HCT116 (cell line): Measurements from ENCODE around the gene CORO2B. TPM values are rescaled to one million over a fixed set of nuclear protein-coding genes. Genes with fewer than 3 reads are reported as not detected.
A peak's percentile ranks its signal among the peaks of the same experiment; 100 is the strongest.

Experiments
- ATAC-seq: fragments of 200-7000 bp; cut with Tn5 transposase; 2 replicates; pipeline ENCODE4 v1.9.1; 2020; ENCODE audit warnings: mild to moderate bottlenecking, moderate library complexity
- BruUV-seq: library from RNA; stranded (reverse); fragments of 400-500 nt; replicated peaks from 2 replicates; lab custom pipeline; 2021; lab: Mats Ljungman, UMichigan
- CTCF ChIA-PET: fragments of 300-600 bp; sonication (Branson Sonifier 250); formaldehyde crosslinking; loops from one replicate; lab custom pipeline; 2021; ENCODE audit warnings: antibody characterized with exemption; lab: Charles Lee
- POLR2A ChIA-PET: fragments of 300-600, 350-600 bp; sonication (Branson Sonifier 250); formaldehyde crosslinking; loops from one replicate; lab custom pipeline; 2021; ENCODE audit warnings: antibody characterized with exemption; lab: Charles Lee
- RAD21 ChIA-PET, 2 experiments: fragments of 300-600 bp; sonication (Branson Sonifier 250); formaldehyde crosslinking; loops; one replicate each; lab custom pipeline; 2023; ENCODE audit warnings: low total read pairs in 2 of 2; ENCODE audit not compliant: uncharacterized antibody in 2 of 2, unreplicated experiment in 2 of 2, low non-redundant PET in 1 of 2; lab: Charles Lee
- DNase-seq: peaks from one replicate; pipeline ENCODE4 v3.0.0-alpha.2; 2010; ENCODE audit warnings: low read depth, low spot score
- H2AFZ ChIP-seq: fragments of 200-600 bp; shearing (Covaris generic), sonication (generic); 2 replicates; pipeline ENCODE4 v1.6.1; 2017; ENCODE audit warnings: low read depth, mixed run types, mixed read lengths, antibody characterized with exemption, low read length; ENCODE audit not compliant: poor library complexity, severe bottlenecking
- H3K27ac ChIP-seq: 2 replicates; pipeline ENCODE4 v1.5.1; 2012; ENCODE audit warnings: low read depth, low read length
- H3K27me3 ChIP-seq: fragments of 200-600 bp; sonication (generic); 2 replicates; pipeline ENCODE4 v1.6.1; 2016; ENCODE audit warnings: mixed run types, low read length, mixed read lengths; ENCODE audit not compliant: insufficient read depth
- H3K36me3 ChIP-seq, 2 experiments: fragments of 200-500 bp in 1 of 2; fragments of 200-600 bp in 1 of 2; sonication (Bioruptor generic) in 1 of 2; sonication (generic) in 1 of 2; 2 replicates each; pipeline versions ENCODE4 v1.5.1 to v1.6.1; 2014 to 2016; ENCODE audit warnings: low read length in 2 of 2, inconsistent platforms in 1 of 2, mixed read lengths in 1 of 2, mixed run types in 1 of 2; ENCODE audit not compliant: insufficient read depth in 2 of 2, control insufficient read depth in 1 of 2
- H3K4me1 ChIP-seq, 2 experiments: fragments of 200-600 bp in 1 of 2; sonication (generic) in 1 of 2; 2 replicates each; pipeline versions ENCODE4 v1.5.1 to v1.6.1; 2012 to 2017; ENCODE audit warnings: low read length in 2 of 2, inconsistent platforms in 1 of 2, mild to moderate bottlenecking in 1 of 2, mixed read lengths in 1 of 2, mixed run types in 1 of 2, moderate library complexity in 1 of 2; ENCODE audit not compliant: insufficient read depth in 2 of 2, control insufficient read depth in 1 of 2
- H3K4me2 ChIP-seq: fragments of 200-600 bp; sonication (generic); 2 replicates; pipeline ENCODE4 v1.6.1; 2017; ENCODE audit warnings: mixed run types, low read length, mixed read lengths
- H3K4me3 ChIP-seq, 2 experiments: fragments of 200-600 bp in 1 of 2; sonication (generic) in 1 of 2; replicated peaks in 1 of 2; 2 replicates each; pipeline ENCODE4 v1.5.1; 2011 to 2016; ENCODE audit warnings: low read length in 2 of 2, control low read depth in 1 of 2, low read depth in 1 of 2, mild to moderate bottlenecking in 1 of 2, mixed read lengths in 1 of 2, mixed run types in 1 of 2
- H3K79me2 ChIP-seq: fragments of 200-600 bp; sonication (generic); 2 replicates; pipeline ENCODE4 v1.6.1; 2017; ENCODE audit warnings: mild to moderate bottlenecking, mixed run types, low read length, moderate library complexity, mixed read lengths; ENCODE audit not compliant: insufficient read depth
- H3K9ac ChIP-seq: fragments of 200-600 bp; sonication (generic); 2 replicates; pipeline ENCODE4 v1.6.1; 2016; ENCODE audit warnings: low read length, mixed read lengths
- H3K9me2 ChIP-seq: fragments of 200-600 bp; sonication (generic), shearing (Covaris generic); 2 replicates; pipeline ENCODE4 v1.6.1; 2017; ENCODE audit warnings: mixed run types, mild to moderate bottlenecking, moderate library complexity; ENCODE audit not compliant: insufficient read depth
- H3K9me3 ChIP-seq, 2 experiments: fragments of 200-500 bp in 1 of 2; fragments of 200-600 bp in 1 of 2; sonication (Bioruptor generic) in 1 of 2; sonication (generic) in 1 of 2; 2 replicates each; pipeline ENCODE4 v1.6.1; 2014 to 2017; ENCODE audit warnings: low read length in 2 of 2, mixed read lengths in 2 of 2, inconsistent platforms in 1 of 2, low read depth in 1 of 2, mild to moderate bottlenecking in 1 of 2, mixed run types in 1 of 2, moderate library complexity in 1 of 2; ENCODE audit not compliant: control insufficient read depth in 1 of 2, insufficient read depth in 1 of 2
- H4K20me1 ChIP-seq: fragments of 200-600 bp; sonication (generic), shearing (Covaris generic); 2 replicates; pipeline ENCODE4 v1.6.1; 2017; ENCODE audit warnings: mixed run types, mild to moderate bottlenecking, moderate library complexity; ENCODE audit not compliant: insufficient read depth
- CBX3 ChIP-seq: IDR thresholded peaks from 2 replicates; pipeline ENCODE4 v1.6.1; 2012; ENCODE audit warnings: low read depth
- EGR1 ChIP-seq: IDR thresholded peaks from 2 replicates; pipeline ENCODE4 v1.6.1; 2012; ENCODE audit warnings: low read depth
- ELF1 ChIP-seq: IDR thresholded peaks from 2 replicates; pipeline ENCODE4 v1.6.1; 2012; ENCODE audit warnings: low read depth, borderline replicate concordance
- EZH2 ChIP-seq: fragments of 200-600 bp; sonication (generic); IDR thresholded peaks from 2 replicates; pipeline ENCODE4 v1.6.1; 2017; ENCODE audit warnings: antibody characterized with exemption, mixed run types
- FOSL1 ChIP-seq: IDR thresholded peaks from 2 replicates; pipeline ENCODE4 v1.6.1; 2012; ENCODE audit warnings: low read depth
- JUND ChIP-seq: IDR thresholded peaks from 2 replicates; pipeline ENCODE4 v1.6.1; 2012
- POLR2A ChIP-seq: IDR thresholded peaks from 2 replicates; pipeline ENCODE4 v1.7.0; 2011; ENCODE audit warnings: borderline replicate concordance; ENCODE audit not compliant: insufficient read depth, insufficient read length; ENCODE audit errors: extremely low read depth
- POLR2AphosphoS5 ChIP-seq: IDR thresholded peaks from 2 replicates; pipeline ENCODE4 v1.6.1; 2011; ENCODE audit warnings: mild to moderate bottlenecking, low read depth, low read length, moderate library complexity
- RAD21 ChIP-seq: IDR thresholded peaks from 2 replicates; pipeline ENCODE4 v1.6.1; 2012; ENCODE audit warnings: low read depth, mild to moderate bottlenecking
- REST ChIP-seq: IDR thresholded peaks from 2 replicates; pipeline ENCODE4 v1.6.1; 2012; ENCODE audit warnings: low read depth
- SP1 ChIP-seq: IDR thresholded peaks from 2 replicates; pipeline ENCODE4 v1.6.1; 2012; ENCODE audit warnings: low read depth
- SRF ChIP-seq: IDR thresholded peaks from 2 replicates; pipeline ENCODE4 v1.6.1; 2012; ENCODE audit warnings: low read depth
- TCF7L2 ChIP-seq: IDR thresholded peaks from 2 replicates; pipeline ENCODE4 v1.7.0; 2011; ENCODE audit warnings: borderline replicate concordance, inconsistent platforms; ENCODE audit not compliant: insufficient read depth, insufficient read length; ENCODE audit errors: extremely low read depth
- YY1 ChIP-seq: IDR thresholded peaks from 2 replicates; pipeline ENCODE4 v1.6.1; 2011; ENCODE audit warnings: low read length, low read depth, moderate library complexity, mild to moderate bottlenecking; ENCODE audit not compliant: insufficient replicate concordance; ENCODE audit errors: extremely low read depth
- ZBTB33 ChIP-seq: IDR thresholded peaks from 2 replicates; pipeline ENCODE4 v1.6.1; 2011; ENCODE audit warnings: mild to moderate bottlenecking, low read length, moderate library complexity; ENCODE audit not compliant: insufficient replicate concordance; ENCODE audit errors: extremely low read depth
- ZFX ChIP-seq: fragments of 450-650 bp; IDR thresholded peaks from 2 replicates; pipeline ENCODE4 v1.6.1; 2017
- ZNF274 ChIP-seq: fragments of 200-500 bp; sonication (Bioruptor generic); IDR thresholded peaks from 2 replicates; pipeline ENCODE4 v1.6.1; 2014; ENCODE audit warnings: mild to moderate bottlenecking, low read depth, low read length, inconsistent platforms
- intact Hi-C: fragments of 100-400 bp; cut with micrococcal nuclease; formaldehyde crosslinking; loops from 2 replicates; pipeline ENCODE4 v1.10.0; 2022
- total RNA-seq: library from RNA; stranded (reverse); gene quantifications from one replicate; pipeline ENCODE4 v1.2.1, GENCODE V29; 2021; ENCODE audit not compliant: unreplicated experiment
- TF ChIP-seq, protein P1 (sequence below): IDR thresholded peaks from 2 replicates; pipeline ENCODE4 v1.6.1; 2012
- TF ChIP-seq, protein P2 (sequence below), 3 experiments: fragments of 200-600 bp in 1 of 3; sonication (generic) in 1 of 3; IDR thresholded peaks in 2 of 3; conservative IDR thresholded peaks in 1 of 3; 2 replicates each; pipeline ENCODE4 v1.5.1; 2012 to 2017; ENCODE audit warnings: low read depth in 2 of 3, low read length in 2 of 3, antibody characterized with exemption in 1 of 3, borderline replicate concordance in 1 of 3, control low read depth in 1 of 3, mild to moderate bottlenecking in 1 of 3, mixed read lengths in 1 of 3, mixed run types in 1 of 3, moderate library complexity in 1 of 3; ENCODE audit not compliant: insufficient read depth in 1 of 3

The CORO2B gene
- total RNA-seq, 1 experiment from 2014 or later: 2.8 TPM

DNA sequence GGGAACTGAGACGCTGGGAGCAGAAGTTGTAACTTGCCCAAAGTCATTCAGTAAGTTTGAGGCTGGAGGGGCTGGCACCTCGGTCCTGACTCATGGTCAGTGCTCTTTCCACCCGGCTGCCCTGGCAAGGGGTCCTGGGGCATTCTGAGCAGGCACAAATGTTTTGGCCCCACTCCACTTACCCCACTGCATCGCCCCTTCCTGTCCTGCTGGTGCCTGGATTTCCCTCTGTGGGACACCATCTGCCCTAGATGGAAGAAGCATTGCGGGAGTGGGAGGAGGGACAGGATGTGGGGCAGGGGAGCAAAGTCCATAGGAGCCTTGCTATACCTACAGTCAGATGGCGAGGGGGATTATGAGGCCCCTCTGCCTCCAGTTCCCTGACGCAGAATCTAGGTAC, 4.5 kb downstream of the CORO2B start:
- DNase-seq: no peak

More for the DNA sequence above, 4.5 kb downstream of the CORO2B start:
- no peak for ATAC-seq
- peak overlapping the region; percentile 6; the same call in 1 of the 2 replicates for H3K4me2 ChIP-seq
- H3K4me3 ChIP-seq: no peak overlapping the region
- ChIA-PET POLR2A (no interaction called here), RAD21 (no interaction called here), CTCF (no interaction called here)
- TF ChIP-seq FOSL1 (no peak), CBX3 (no peak), ZFX (no peak), SRF (no peak), EZH2 (no peak), ELF1 (no peak), POLR2AphosphoS5 (no peak), REST (no peak), YY1 (no peak), SP1 (no peak), RAD21 (no peak), POLR2A (no peak), EGR1 (no peak), TCF7L2 (no peak), ZNF274 (no peak), JUND (no peak), ZBTB33 (no peak)
- TF ChIP-seq, protein P1, sequence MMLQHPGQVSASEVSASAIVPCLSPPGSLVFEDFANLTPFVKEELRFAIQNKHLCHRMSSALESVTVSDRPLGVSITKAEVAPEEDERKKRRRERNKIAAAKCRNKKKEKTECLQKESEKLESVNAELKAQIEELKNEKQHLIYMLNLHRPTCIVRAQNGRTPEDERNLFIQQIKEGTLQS: no peak
- TF ChIP-seq, protein P2, sequence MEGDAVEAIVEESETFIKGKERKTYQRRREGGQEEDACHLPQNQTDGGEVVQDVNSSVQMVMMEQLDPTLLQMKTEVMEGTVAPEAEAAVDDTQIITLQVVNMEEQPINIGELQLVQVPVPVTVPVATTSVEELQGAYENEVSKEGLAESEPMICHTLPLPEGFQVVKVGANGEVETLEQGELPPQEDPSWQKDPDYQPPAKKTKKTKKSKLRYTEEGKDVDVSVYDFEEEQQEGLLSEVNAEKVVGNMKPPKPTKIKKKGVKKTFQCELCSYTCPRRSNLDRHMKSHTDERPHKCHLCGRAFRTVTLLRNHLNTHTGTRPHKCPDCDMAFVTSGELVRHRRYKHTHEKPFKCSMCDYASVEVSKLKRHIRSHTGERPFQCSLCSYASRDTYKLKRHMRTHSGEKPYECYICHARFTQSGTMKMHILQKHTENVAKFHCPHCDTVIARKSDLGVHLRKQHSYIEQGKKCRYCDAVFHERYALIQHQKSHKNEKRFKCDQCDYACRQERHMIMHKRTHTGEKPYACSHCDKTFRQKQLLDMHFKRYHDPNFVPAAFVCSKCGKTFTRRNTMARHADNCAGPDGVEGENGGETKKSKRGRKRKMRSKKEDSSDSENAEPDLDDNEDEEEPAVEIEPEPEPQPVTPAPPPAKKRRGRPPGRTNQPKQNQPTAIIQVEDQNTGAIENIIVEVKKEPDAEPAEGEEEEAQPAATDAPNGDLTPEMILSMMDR (IDR thresholded peaks at IDR 0.05 in 2 of 3, conservative IDR thresholded peaks at IDR 0.05 in 1 of 3; ENCODE audit: borderline replicate concordance in 1 of 3, insufficient read depth in 1 of 3, low read depth in 2 of 3, low read length in 2 of 3): no peak
- no peak overlapping the region for H3K27ac ChIP-seq
- no peaks in the 10 kb centered on the region for H3K9me3 ChIP-seq
- H3K9ac ChIP-seq: no peak overlapping the region
- BruUV-seq: no TSS peak
- H3K79me2 ChIP-seq: no peaks in the 10 kb centered on the region
- peaks cover 35 to 90% of the 10 kb centered on the region in 2 experiments for H3K4me1 ChIP-seq
- intact Hi-C loops: no loop called here
- no peak overlapping the region for H2AFZ ChIP-seq
- H3K9me2 ChIP-seq: no peaks in the 10 kb centered on the region
- no peaks in the 10 kb centered on the region for H3K36me3 ChIP-seq
- H4K20me1 ChIP-seq: no peaks in the 10 kb centered on the region
- no peaks in the 10 kb centered on the region for H3K27me3 ChIP-seq
